Measurements from ENCODE around the gene HS6ST2.

- TF ChIP-seq CTCF (IDR thresholded peaks at IDR 0.05), result no peak
- no peak for TF ChIP-seq EZH2 (IDR thresholded peaks at IDR 0.05)
Observed at GRCh38 chrX:133007458-133007857, 49.0 kb upstream of the HS6ST2 start.

Data from neural progenitor cell (in vitro differentiated cells).